IPS DF 19.7 (cell line): ENCODE results near the gene CCDC102A.
"Not testable (repeated sequence)": the region's sequence is repeated elsewhere in the genome, so short reads cannot be mapped to it uniquely, and the experiment has no call there.

Experiments
- DNase-seq: peaks from one replicate; pipeline ENCODE4 v3.0.0-alpha.2; 2013; ENCODE audit warnings: low read depth, low spot score

CCDC102A gene

DNA sequence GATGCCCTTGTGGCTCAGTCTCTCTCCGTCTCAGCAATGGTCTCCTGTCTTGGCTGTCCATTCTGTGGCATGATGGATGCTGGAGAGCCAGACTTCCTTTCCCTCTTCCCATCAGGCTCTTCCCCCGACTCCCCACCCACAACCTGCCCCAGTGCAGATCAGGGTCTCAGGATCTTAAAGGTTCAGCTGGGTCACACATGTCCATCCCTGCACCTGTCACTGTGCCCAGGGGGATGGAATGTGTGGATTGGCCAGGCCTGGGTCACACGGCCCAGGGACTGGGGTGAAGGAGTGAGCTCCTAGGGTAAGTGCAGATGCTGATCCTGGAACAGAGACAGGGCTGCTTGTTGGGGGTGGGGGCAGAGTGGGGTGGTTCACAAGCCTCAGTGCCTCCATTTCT, 29.1 kb upstream of the CCDC102A start:
- no peak for DNase-seq

DNA sequence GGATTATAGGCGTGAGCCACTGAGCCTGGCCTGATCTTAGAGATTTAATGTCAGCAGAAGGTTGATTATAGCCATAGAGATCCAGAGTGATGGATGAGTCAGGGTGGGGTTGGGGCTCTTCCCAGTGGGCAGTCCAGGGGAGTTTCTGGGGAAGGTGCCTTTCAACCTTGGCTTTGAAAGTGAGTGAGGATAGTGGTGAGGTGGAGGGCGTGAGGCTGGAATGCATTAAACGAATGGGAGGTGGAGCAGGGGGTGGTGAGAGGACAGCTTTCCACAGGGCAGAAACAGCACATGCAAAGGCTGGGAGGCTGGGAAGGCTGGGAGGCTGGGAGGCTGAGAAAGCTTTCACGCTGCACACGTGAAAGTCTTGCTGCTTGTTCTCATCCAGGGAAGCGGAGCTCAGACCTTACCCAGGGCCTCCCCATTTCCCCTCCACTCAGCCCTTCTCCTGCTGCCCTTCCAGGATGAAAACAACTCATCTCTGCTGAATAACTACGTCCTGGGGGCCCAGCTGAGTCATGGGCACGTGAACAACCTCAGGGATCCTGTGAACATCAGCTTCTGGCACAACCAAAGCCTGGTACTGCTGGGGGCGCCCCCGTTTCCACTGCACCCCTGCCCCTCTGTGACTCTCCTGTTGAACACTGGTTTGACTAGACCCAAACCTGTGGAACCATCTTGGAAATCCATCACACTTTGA, 28.4 kb upstream of the CCDC102A start:
- DNase-seq, result no peak

DNA sequence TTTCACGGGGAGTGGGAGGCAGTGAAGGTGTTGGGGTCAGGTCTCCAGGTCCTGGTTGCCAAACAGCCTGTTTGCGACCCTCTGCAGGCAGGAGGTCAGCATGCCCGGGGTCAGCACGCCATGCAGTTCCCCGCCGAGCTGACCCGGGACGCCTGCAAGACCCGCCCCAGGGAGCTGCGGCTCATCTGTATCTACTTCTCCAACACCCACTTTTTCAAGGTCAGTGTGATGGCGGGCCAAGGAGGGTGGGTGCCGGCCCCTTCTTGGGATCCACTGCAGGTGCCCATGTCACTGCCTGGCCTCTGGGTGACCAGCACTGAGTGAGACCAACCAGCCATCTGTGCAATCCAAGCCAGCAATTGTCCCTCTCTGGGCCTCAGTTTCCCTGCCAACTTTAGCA, 27.4 kb upstream of the CCDC102A start:
- no peak for DNase-seq

DNA sequence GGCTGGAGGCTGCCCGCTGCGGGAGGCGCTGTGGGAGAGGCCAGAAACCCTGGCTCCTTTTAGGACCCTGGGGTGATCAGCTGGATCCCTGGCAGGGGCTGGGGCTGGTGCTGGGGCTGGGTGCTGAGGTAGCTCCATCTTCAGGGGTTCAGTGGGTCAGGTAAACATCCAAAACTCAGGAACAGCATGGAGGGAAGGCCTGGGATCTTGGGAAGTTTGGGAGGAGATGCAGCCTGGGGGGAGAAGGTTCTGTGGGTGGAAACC, 27.0 kb upstream of the CCDC102A start:
- DNase-seq, result no peak

- DNase-seq, result no peak
Observed at GRCh38 chr16:57562669-57563486, 26.5 kb upstream of the CCDC102A start.

DNA sequence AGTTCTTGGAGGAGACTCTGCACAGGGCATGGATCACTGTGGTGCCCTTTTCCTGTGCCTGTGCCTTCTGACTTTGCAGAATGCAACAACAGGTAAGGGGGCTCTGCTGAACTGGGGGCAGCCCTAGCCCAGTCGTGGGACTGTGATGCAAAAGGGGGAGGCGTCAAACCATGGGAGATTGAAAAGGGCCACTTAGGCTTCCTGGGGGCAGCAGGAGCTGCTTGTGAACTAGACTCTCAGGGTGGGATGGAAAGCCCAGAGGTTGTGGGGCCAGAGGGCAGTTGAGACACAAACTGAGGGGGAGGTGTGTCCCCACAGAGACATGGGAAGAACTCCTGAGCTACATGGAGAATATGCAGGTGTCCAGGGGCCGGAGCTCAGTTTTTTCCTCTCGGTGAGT, 25.7 kb upstream of the CCDC102A start:
- no peak for DNase-seq

DNA sequence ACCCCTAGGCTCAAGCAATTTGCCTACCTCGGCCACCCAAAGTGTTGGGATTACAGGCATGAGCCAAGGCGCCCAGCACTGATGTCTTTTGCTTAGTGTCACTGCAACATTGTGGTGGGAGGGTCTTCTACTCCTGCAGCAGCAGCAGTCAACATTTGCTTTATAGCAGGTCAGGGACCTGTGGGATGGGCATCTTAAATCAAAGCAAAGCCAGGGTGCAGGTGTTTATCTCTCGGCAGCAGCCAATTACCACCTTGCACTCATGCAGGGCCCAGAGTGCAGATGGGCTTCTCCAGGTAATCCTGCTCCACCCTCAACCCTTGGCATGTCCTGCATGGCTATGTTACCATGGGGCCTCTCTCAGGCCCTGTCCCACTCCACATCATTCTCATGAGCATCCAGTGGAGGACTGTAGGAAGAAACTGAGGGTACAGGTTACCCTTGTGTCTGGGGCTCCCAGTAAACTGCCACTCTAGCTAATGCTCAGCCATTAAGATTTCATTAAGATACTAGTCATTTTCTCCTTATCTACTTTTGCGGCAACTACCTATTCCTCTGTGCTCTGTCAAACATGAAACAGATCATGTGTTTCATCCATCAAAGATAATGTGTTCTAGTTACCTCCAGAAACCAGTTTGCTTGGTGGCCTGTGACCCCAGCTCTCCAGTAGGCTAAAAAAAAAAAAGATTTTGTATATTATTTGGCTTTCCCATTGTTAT, 22.9 kb upstream of the CCDC102A start:
- no peak for DNase-seq

DNA sequence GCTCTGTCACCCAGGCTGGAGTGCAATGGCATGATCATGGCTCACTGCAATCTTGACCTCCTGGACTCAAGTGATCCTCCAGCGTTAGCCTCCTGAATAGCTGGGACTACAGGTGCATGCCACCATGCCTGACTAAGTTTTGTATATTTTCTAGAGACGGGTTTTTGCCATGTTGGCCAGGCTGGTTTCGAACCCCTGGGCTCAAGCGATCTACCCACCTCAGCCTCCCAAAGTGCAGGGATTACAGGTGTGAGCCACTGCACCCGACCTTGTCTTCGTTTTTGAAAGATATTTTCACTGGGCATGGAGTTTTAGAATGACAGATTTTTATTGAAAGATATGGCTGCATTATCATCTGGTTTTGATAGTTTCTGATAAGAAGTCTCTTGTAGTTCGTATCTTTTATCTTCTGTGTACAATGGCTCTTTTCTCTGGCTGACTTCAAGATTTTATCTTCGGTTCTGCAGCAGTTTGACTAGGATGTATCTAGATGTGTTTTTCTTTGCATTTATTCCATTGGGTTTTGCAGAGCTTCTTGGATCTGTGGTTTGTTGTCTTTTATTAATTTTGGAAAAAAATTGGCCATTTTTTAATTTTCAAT, 20.7 kb upstream of the CCDC102A start:
- DNase-seq, result no peak

GRCh38 chr16:57555831-57556230, 19.5 kb upstream of the CCDC102A start:
- no peak for DNase-seq

GRCh38 chr16:57551057-57551456, 14.7 kb upstream of the CCDC102A start:
- no peak for DNase-seq

DNA sequence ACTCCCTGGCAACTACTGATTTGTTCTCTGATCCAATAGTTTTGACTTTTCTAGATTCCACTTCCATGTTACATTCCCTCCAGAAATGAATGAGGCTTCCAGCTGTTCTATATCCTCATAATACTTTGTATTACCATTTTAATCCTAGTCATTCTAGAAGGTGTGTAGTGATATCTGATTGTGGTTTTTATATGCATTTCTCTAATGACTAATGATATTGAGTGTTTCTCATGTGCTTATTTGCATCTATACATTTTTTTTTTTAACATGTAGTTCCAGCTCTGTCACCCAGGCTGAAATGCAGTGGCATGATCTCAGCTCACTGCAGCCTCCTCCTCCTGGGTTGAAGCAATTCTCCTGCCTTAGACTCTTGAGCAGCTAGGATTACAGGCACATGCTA, 13.4 kb upstream of the CCDC102A start:
- no peak for DNase-seq

- DNase-seq, result no peak
Observed at GRCh38 chr16:57548408-57548807, 12.0 kb upstream of the CCDC102A start.

DNA sequence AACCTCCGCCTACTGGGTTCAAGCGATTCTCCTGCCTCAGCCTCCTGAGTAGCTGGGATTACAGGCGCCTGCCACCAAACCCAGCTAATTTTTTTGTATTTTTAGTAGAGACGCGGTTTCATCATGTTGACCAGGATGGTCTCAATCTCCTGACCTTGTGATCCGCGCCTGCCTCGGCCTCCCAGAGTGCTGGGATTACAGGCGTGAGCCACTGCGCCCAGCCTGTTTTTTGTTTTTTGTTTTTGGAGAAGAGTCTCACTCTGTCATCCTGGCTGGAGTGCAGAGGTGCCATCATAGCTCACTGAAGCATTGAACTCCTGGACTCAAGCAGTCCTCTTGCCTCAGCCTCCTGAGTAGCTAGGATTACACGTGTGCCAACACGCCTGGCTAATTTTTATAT, 11.2 kb upstream of the CCDC102A start:
- DNase-seq, result not testable (repeated sequence)

DNA sequence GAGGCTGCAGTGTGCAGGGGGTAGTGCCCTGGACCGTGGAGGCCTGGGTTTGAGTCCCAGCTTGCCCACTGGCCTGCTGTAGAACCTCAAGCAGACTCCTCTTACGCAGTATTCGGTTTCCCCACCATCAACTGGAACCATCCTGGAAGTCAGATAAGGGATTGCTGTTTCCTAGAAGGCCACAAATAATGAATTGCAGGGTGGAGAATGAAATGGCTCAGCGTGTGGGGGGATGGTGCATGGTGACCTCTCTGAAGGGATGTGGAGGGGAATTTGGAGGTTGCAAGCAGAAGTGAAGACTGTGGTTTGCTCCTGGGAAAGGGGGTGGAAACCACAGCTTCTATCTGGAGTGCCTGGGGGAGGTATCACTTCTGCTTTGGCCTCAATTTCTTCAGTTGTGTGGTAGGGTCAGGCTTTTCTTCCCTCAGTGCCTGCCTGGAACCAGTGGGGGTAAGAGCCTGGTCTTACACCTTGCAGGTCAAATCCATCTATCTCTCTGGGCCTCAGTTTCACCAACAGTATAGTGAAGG, 7.8 kb upstream of the CCDC102A start:
- DNase-seq, result no peak

DNA sequence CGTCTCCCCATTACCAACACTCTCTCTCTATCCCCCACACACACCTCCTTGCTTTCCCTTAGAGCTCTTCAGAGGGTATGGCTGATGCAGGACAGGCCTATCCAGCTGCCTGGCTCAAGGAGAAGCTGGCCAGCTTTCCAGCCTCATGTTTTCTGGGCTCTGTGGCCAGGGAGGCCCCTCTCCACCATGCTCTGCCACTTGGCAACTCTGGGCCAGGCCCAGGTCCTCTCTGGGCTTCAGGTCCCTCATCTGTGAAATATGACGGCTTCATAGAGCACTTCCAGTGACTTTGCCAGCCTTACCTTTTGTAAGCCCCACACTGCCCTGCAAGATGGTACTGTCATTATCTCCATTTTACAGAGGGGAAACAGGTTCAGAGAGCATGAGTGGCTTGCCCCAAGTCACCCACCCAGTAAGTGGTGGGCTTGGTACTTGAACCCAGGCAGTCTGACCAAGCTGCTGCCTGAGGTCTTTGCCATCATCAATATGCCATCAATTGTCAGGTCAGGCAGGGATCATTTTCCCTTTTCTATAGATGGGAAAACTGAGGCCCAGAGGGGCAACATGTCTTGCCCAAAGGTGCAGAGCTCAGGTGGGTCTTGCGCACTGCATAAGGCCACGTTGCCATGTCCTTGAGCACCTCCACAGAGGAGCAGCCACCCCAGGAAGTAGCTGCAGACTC, 5.5 kb upstream of the CCDC102A start:
- no peak for DNase-seq

GRCh38 chr16:57540906-57541753, 4.8 kb upstream of the CCDC102A start:
- DNase-seq, result no peak

DNA sequence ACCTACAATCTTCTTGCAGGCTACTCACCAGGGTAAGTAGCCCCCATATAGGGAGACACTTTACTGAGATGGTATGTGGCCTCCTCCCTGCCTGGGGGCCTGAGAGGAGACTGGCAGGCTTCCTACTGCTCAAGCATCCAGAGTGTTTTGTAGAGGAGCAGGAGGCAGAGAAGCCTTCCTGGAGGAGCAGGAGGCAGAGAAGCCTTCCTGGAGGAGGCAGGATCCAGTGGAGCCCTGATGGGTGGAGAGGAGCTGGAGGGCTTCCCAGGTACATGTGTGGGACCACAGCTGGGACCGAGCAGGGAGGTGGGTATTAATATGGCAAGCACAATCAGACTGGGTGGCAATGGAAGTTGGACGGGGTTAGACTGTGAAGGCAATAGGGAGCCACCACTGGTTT, 4.0 kb upstream of the CCDC102A start:
- DNase-seq, result no peak

- no peak for DNase-seq
Observed at GRCh38 chr16:57539072-57539796, 2.9 kb upstream of the CCDC102A start.

GRCh38 chr16:57538235-57538721, 1.9 kb upstream of the CCDC102A start:
- DNase-seq, result no peak
